ENCODE results near the gene EGLN2.
"Not testable (repeated sequence)": the region's sequence is repeated elsewhere in the genome, so short reads cannot be mapped to it uniquely, and the experiment has no call there.

The EGLN2 gene

GRCh38 chr19:40798683-40799557 lies at the start of gene EGLN2:
EGLN2 (plus strand) TSS chr19:40799191; CDS start chr19:40800573, 1,382 bp downstream.
- DNase-seq: peak; percentile 99 to 100

- peak; percentile 100 for DNase-seq
Measured at GRCh38 chr19:40750058-40750873, 48.7 kb upstream of the EGLN2 start, which contains the start of gene ACTMAP. ACTMAP (minus strand) TSS chr19:40750477; CDS start chr19:40749803, 674 bp downstream.

GRCh38 chr19:40750874-40751537 lies 48.0 kb upstream of the EGLN2 start, which contains the start of gene SNRPA:
SNRPA (plus strand) TSS chr19:40751203; CDS start chr19:40751409, 206 bp downstream.
- DNase-seq: peak; percentile 99 to 100

GRCh38 chr19:40752257-40752781 lies 46.7 kb upstream of the EGLN2 start:
- no peak for DNase-seq

GRCh38 chr19:40754611-40755247 lies 44.3 kb upstream of the EGLN2 start:
- DNase-seq: peak in 1 of 2 experiments; percentile 21

GRCh38 chr19:40755248-40755624 lies 43.8 kb upstream of the EGLN2 start:
- no peak for DNase-seq

GRCh38 chr19:40755791-40756190 lies 43.2 kb upstream of the EGLN2 start:
- DNase-seq: no peak

- DNase-seq: no peak
Measured at GRCh38 chr19:40756502-40757110, 42.4 kb upstream of the EGLN2 start.

- DNase-seq: no peak
Measured at GRCh38 chr19:40758491-40758890, 40.5 kb upstream of the EGLN2 start.

- DNase-seq: no peak
Measured at GRCh38 chr19:40759352-40759751, 39.6 kb upstream of the EGLN2 start.

GRCh38 chr19:40762754-40763470 lies 36.1 kb upstream of the EGLN2 start:
- no peak for DNase-seq

GRCh38 chr19:40763526-40763925 lies 35.5 kb upstream of the EGLN2 start:
- no peak for DNase-seq

GRCh38 chr19:40763963-40764362 lies 35.0 kb upstream of the EGLN2 start:
- no peak for DNase-seq

GRCh38 chr19:40766385-40766784 lies 32.6 kb upstream of the EGLN2 start:
- DNase-seq: not testable (repeated sequence)

- no peak for DNase-seq
Measured at GRCh38 chr19:40768869-40769268, 30.1 kb upstream of the EGLN2 start.

GRCh38 chr19:40771101-40771862 lies 27.7 kb upstream of the EGLN2 start:
- not testable (repeated sequence) for DNase-seq

- DNase-seq: no peak
Measured at GRCh38 chr19:40774916-40775631, 23.9 kb upstream of the EGLN2 start, which contains the start of gene MIA. MIA (plus strand) TSS chr19:40775521; CDS start chr19:40775543, 22 bp downstream.

GRCh38 chr19:40775632-40776022 lies 23.4 kb upstream of the EGLN2 start:
- DNase-seq: no peak

- no peak for DNase-seq
Measured at GRCh38 chr19:40776364-40776763, 22.6 kb upstream of the EGLN2 start.
